Hematopoietic multipotent progenitor cell treated with erythropoietin and hydrocortisone succinate and interleukin-3 and kit ligand, for 6 days (in vitro differentiated cells): ENCODE measurements around the gene TP53I13.

ENCODE experiments used
- DNase-seq: peaks from one replicate; pipeline ENCODE4 v3.0.0-alpha.2; 2015

Gene TP53I13

GRCh38 chr17:29617481-29618271 is 49.2 kb downstream of the TP53I13 start:
- DNase-seq = peak; percentile 90

GRCh38 chr17:29618272-29619065 is 50.0 kb downstream of the TP53I13 start:
- no peak for DNase-seq

GRCh38 chr17:29619251-29619650 is 50.8 kb downstream of the TP53I13 start:
- DNase-seq = peak; percentile 63

- no peak for DNase-seq
These were observed 51.8 kb downstream of the TP53I13 start for GRCh38 chr17:29620271-29620670.

GRCh38 chr17:29620779-29621500 is 52.4 kb downstream of the TP53I13 start:
- DNase-seq = no peak

- no peak for DNase-seq
These were observed 53.3 kb downstream of the TP53I13 start for GRCh38 chr17:29621751-29622194.
